Mesenteric fat pad (tissue), 1 donor: ENCODE results near the gene RBM18. TPM values are rescaled to one million over a fixed set of nuclear protein-coding genes. Genes with fewer than 3 reads are reported as not detected.

Source experiments
- DNase-seq: peaks from one replicate; pipeline ENCODE4 v3.0.0-alpha.2; 2020; ENCODE audit warnings: low spot score
- total RNA-seq: library from RNA; stranded (reverse); fragmentation: NEBNext Ultra II Directional; extraction: Animal tissue kit (Norgen Biotek cat#: 25700); gene quantifications from one replicate; pipeline ENCODE4 v1.2.1, GENCODE V29; 2021
- donor health status: DM: yes; HTN: yes; CAD: no.

The RBM18 gene
- total RNA-seq, 1 donor from 2014 or later: 18.8 TPM

DNA sequence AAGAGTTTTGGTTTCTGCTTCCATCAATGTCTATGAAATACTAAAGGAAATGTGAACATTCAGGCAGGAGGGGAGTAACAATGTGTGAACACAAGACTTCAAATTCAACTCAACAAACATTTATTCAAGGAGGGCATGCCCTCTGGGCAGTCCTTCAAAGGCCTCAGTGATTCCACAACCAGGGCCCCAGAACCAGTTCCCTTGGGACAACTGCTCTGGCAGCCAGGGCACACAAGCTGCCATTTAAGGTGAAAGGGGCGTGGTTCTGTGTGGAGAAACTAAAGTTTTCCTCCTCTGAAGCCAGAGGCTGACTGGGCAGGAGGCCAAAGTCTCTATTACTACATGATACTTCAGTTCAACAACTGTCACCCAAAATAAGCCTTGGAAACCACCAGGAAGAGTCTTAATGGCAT is 3.2 kb downstream of the RBM18 start:
- DNase-seq: no peak

DNA sequence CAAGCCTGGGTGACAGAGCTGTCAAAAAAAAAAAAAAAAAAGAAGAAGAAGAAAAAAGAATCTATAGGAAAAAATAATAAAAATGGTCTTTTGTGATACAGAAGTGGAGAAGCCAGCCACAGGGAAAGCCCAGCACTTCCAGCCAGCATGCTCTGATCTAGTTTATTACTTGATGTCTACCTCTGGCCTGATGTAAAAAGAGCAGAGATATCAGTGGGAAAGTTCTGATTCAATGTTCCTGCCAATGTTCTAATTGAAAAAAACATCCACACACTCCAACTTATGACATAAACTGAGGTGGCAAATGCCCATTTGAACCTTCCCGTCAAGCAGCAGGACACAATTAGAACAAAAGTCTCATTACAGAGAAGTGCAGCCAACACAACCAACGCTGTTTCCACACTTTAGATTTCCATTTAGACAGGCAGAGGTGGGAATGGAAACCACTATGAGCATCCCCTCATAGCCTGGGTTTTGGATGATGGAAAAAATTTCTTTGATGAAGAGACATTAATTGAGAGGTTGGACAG is 5.7 kb downstream of the RBM18 start:
- no peak for DNase-seq

GRCh38 chr9:122256206-122256605 is 8.4 kb downstream of the RBM18 start:
- no peak for DNase-seq

DNA sequence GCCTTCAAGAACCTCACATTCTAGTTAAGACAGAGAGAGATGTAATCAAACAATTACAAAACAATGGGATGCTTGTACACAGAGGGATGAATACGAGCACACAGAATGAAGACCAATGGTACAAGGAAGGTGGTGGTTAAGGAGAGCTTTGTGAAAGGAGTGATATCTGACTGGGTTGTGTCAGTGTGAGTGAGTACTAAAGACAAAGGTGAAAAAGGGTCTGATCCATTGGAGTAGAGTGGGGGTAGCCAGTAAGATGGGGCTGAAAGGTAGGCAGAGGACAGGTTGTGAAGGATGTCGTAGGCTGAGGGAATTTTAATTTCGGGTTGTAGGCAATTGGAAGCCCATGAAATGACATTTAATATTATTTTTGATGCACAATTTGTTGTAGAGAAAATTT is 9.9 kb downstream of the RBM18 start:
- no peak for DNase-seq

GRCh38 chr9:122252796-122253195 is 11.8 kb downstream of the RBM18 start:
- no peak for DNase-seq

- no peak for DNase-seq
Observed at GRCh38 chr9:122251351-122251750, 13.3 kb downstream of the RBM18 start.

DNA sequence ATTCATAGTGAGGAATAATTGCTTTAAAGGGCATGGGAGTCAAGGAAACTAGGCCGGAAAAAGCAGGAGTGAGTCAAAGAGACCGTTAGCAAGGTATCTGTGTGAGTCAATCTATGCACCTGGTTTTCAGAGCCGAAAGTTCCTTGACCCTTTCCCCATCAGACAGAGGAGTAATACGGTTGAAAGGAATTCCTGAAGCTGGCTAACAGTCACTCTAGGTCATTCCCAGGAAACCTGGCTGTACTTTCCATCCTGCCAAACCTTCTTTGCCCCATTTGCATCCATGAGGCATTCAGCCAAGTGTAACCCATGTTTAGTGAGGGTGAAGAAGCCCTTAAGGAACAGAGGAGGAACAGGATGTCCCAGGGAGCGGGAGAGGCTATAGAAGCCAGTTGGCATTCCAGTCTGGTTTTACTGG is 16.2 kb downstream of the RBM18 start:
- DNase-seq: no peak

GRCh38 chr9:122246666-122247065 is 18.0 kb downstream of the RBM18 start:
- no peak for DNase-seq

- DNase-seq: no peak
Observed at GRCh38 chr9:122244349-122244748, 20.3 kb downstream of the RBM18 start.

DNA sequence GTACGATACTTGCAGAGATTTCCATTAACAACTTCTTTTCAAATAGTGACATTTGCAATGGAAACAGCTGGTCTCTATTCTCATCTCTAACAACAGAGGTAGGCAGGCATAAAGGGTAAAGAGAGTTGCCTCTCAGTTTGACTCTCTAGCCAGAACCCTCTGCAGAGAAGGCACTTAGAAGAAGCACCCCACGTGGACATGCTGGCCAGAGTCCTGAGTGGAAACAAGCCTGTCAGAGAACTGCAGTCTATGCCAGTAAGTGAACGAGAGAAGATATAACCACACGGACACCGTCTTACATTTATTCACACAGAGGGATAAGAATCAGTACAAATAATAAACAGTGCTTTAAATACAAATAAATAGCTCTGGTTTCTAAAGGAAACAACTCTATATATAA is 24.9 kb downstream of the RBM18 start:
- DNase-seq: no peak

- no peak for DNase-seq
Observed at GRCh38 chr9:122236681-122237080, 28.0 kb downstream of the RBM18 start.

GRCh38 chr9:122234022-122234748 is 30.5 kb downstream of the RBM18 start:
- no peak for DNase-seq

- DNase-seq: no peak
Observed at GRCh38 chr9:122232796-122233306, 31.8 kb downstream of the RBM18 start.

- DNase-seq: no peak
Observed at GRCh38 chr9:122229485-122229837, 35.2 kb downstream of the RBM18 start.

DNA sequence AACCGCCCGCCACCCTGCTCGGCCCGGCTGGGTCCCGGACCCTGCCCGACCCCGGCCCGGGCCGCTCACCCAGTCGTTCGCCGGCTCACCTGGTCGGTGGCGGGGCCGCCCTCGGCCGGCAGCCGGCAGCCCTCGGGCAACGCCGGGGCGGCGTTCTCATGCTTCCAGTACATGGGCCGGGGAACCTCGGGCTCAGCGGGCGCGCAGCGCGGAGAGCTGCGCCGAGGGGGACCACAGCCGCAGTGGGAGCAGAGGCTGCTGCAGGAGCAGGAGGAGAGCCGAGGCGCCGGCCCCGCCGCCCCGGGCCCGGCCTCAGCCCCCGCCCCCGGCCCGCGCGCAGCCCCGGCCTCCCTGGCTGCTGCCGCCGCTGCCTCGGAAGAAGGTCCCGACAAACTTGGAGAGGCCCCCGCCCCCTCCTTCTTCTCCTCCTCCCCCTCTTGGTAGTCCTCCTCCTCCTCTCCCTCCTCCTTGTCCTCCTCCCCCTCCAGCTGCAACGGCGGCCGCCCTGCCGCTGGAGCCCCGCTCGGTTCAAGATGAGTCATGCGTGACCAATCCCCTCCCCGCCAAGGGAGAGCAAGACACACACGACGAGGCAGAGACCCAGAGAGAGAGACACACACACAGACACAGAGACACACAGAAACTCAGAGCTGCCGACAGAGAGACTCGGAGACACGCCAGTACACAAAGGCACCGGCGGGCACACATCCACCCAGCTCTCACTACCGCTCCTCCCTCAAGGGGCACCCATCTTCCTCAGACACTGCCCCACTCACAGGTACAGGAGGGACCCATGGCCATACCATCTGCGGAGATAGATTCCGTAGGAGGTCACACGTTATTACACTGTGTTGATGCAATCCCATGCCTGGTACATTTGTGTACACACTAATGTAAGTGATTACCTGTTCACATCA is 35.8 kb downstream of the RBM18 start, which contains the start of gene LHX6:
TSS of gene LHX6 (minus strand) at position 390 of the 917 bp plus-strand sequence. CDS start at position 173, 217 bp downstream.
- no peak for DNase-seq

DNA sequence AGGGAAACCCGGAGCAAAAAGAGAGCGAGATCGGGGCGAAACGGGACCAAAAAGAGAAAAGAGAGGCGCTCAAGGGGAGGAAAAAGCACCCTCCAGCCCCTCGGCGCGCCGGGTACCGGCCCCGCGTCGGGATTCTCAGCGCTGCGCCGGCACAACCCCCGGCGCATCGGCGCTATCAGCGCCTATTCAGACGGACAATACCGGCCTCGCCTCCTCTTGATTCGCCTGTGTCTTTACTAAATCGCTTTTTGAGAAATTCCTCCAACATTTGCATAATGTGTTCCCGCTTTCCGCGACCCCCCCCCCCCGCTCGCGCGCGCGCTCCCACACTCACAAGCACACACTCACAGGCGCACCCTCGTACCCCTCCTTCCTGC is 36.5 kb downstream of the RBM18 start:
- no peak for DNase-seq

- DNase-seq: no peak
Observed at GRCh38 chr9:122227575-122227900, 37.1 kb downstream of the RBM18 start.

- DNase-seq: no peak
Observed at GRCh38 chr9:122226758-122227574, 37.7 kb downstream of the RBM18 start.

- no peak for DNase-seq
Observed at GRCh38 chr9:122226142-122226757, 38.4 kb downstream of the RBM18 start.

GRCh38 chr9:122225312-122226141 is 39.1 kb downstream of the RBM18 start:
- no peak for DNase-seq
